GM23338 (cell line): Measurements from ENCODE around the gene SRRD. TPM values are rescaled to one million over a fixed set of nuclear protein-coding genes. Genes with fewer than 3 reads are reported as not detected.

ENCODE experiments used
- ATAC-seq: fragments of 200-7000 bp; cut with Tn5 transposase; 3 replicates; pipeline ENCODE4 v1.9.1; 2020
- DNase-seq: peaks from one replicate; pipeline ENCODE4 v3.0.0-alpha.2; 2015; ENCODE audit warnings: low spot score
- H2AFZ ChIP-seq: fragments of 200-600 bp; sonication (generic); 2 replicates; pipeline ENCODE4 v1.8.0; 2016; ENCODE audit warnings: antibody characterized with exemption, mild to moderate bottlenecking, moderate library complexity
- H3F3A ChIP-seq: fragments of 200-600 bp; sonication (generic); replicated peaks from 2 replicates; pipeline ENCODE4 v1.8.0; 2017; ENCODE audit warnings: antibody characterized with exemption, mixed run types, low read depth
- H3K27ac ChIP-seq: fragments of 200-600 bp; sonication (generic); 2 replicates; pipeline ENCODE4 v1.6.1; 2016; ENCODE audit warnings: low read depth
- H3K27me3 ChIP-seq: fragments of 200-600 bp; sonication (generic); 2 replicates; pipeline ENCODE4 v1.8.0; 2016; ENCODE audit warnings: mild to moderate bottlenecking, mixed run types, moderate library complexity; ENCODE audit not compliant: insufficient read depth
- H3K36me3 ChIP-seq: fragments of 200-600 bp; sonication (generic); 2 replicates; pipeline ENCODE4 v1.8.0; 2016; ENCODE audit warnings: mild to moderate bottlenecking; ENCODE audit not compliant: insufficient read depth
- H3K4me1 ChIP-seq: fragments of 200-600 bp; sonication (generic); 2 replicates; pipeline ENCODE4 v1.8.0; 2016; ENCODE audit warnings: mild to moderate bottlenecking, moderate library complexity; ENCODE audit not compliant: insufficient read depth
- H3K4me2 ChIP-seq: fragments of 200-600 bp; sonication (generic); 2 replicates; pipeline ENCODE4 v1.7.1; 2017; ENCODE audit warnings: mixed run types
- H3K4me3 ChIP-seq: fragments of 200-600 bp; sonication (generic); 2 replicates; pipeline ENCODE4 v1.6.1; 2016; ENCODE audit warnings: mixed run types
- H3K79me2 ChIP-seq: fragments of 200-600 bp; sonication (generic); replicated peaks from 2 replicates; pipeline ENCODE4 v1.8.0; 2017; ENCODE audit warnings: mild to moderate bottlenecking; ENCODE audit not compliant: insufficient read depth
- H3K9me2 ChIP-seq: fragments of 200-600 bp; sonication (generic); 2 replicates; pipeline ENCODE4 v1.8.0; 2017; ENCODE audit not compliant: insufficient read depth
- H4K20me1 ChIP-seq: fragments of 200-600 bp; sonication (generic); replicated peaks from 2 replicates; pipeline ENCODE4 v1.8.0; 2017; ENCODE audit warnings: mild to moderate bottlenecking; ENCODE audit not compliant: insufficient read depth
- H3K27ac Mint-ChIP-seq: 2 replicates; pipeline ENCODE4 v1.8.0; 2020; ENCODE audit warnings: inconsistent platforms, mild to moderate bottlenecking, moderate library complexity, mixed read lengths
- H3K27me3 Mint-ChIP-seq: 3 replicates; pipeline ENCODE4 v1.8.0; 2022; ENCODE audit warnings: low read depth, mild to moderate bottlenecking, moderate library complexity, mixed read lengths, inconsistent platforms; ENCODE audit not compliant: insufficient read depth, poor library complexity
- H3K36me3 Mint-ChIP-seq: 3 replicates; pipeline ENCODE4 v1.8.0; 2021; ENCODE audit warnings: low read depth, mild to moderate bottlenecking, inconsistent platforms, moderate library complexity, mixed read lengths
- H3K4me1 Mint-ChIP-seq: 3 replicates; pipeline ENCODE4 v1.8.0; 2020; ENCODE audit warnings: mild to moderate bottlenecking, inconsistent platforms, mixed read lengths
- H3K4me3 Mint-ChIP-seq: 3 replicates; pipeline ENCODE4 v1.8.0; 2021; ENCODE audit warnings: moderate library complexity, mild to moderate bottlenecking, inconsistent platforms, mixed read lengths
- H3K9me3 Mint-ChIP-seq: 3 replicates; pipeline ENCODE4 v1.8.0; 2020; ENCODE audit warnings: moderate library complexity, mild to moderate bottlenecking, inconsistent platforms, mixed read lengths
- CREB1 ChIP-seq: fragments of 250-450 bp; sonication (Bioruptor Pico); IDR thresholded peaks from 2 replicates; pipeline ENCODE4 v1.5.0; 2020; ENCODE audit warnings: low read depth, mild to moderate bottlenecking, moderate library complexity
- CTCF ChIP-seq, 2 experiments: fragments of 200-600 bp in 1 of 2; sonication (generic) in 1 of 2; conservative IDR thresholded peaks; 2 replicates each; pipeline versions ENCODE4 v1.5.1 to v1.6.1; 2016 to 2017; ENCODE audit warnings: antibody characterized with exemption in 2 of 2, low read depth in 2 of 2, mild to moderate bottlenecking in 2 of 2, moderate library complexity in 1 of 2
- ETS1 ChIP-seq: IDR thresholded peaks from 2 replicates; pipeline ENCODE4 v1.6.1; 2016; ENCODE audit warnings: antibody characterized with exemption
- JUNB ChIP-seq: IDR thresholded peaks from one replicate; pipeline ENCODE4 v1.6.1; 2016; ENCODE audit warnings: antibody characterized with exemption; ENCODE audit not compliant: unreplicated experiment
- NANOG ChIP-seq: IDR thresholded peaks from 2 replicates; pipeline ENCODE4 v1.6.1; 2016; ENCODE audit warnings: antibody characterized with exemption, borderline replicate concordance
- POLR2AphosphoS5 ChIP-seq: IDR thresholded peaks from 2 replicates; pipeline ENCODE4 v1.6.1; 2016; ENCODE audit warnings: antibody characterized with exemption, low read depth
- REST ChIP-seq: IDR thresholded peaks from one replicate; pipeline ENCODE4 v1.6.1; 2018; ENCODE audit warnings: antibody characterized with exemption; ENCODE audit not compliant: unreplicated experiment
- ZNF114 ChIP-seq: fragments of 250-450 bp; sonication (Bioruptor Pico); IDR thresholded peaks from 2 replicates; pipeline ENCODE4 v1.5.0; 2020; ENCODE audit warnings: mild to moderate bottlenecking, moderate library complexity
- ZNF331 ChIP-seq: fragments of 250-450 bp; sonication (Bioruptor Pico); IDR thresholded peaks from 2 replicates; pipeline ENCODE4 v1.5.0; 2020; ENCODE audit warnings: low read depth, mild to moderate bottlenecking, moderate library complexity
- polyA plus RNA-seq: library from polyadenylated mRNA; unstranded; fragments of >200 nt; fragmentation: Nextera tagmentation; extraction: Ambion mirVana; gene quantifications from 2 replicates; pipeline ENCODE4 v1.2.1, GENCODE V29; 2016
- total RNA-seq: library from RNA; depleted of rRNA; stranded (reverse); fragments of >200 nt; shearing (Covaris generic); gene quantifications from 2 replicates; pipeline ENCODE4 v1.2.3, GENCODE V29; 2014

SRRD gene
- total and polyA plus RNA-seq, 2 experiments from 2014 or later: 17.8 to 23.2 TPM

- ATAC-seq (no peak), DNase-seq (no peak)
- Histone ChIP-seq H3K27ac (no peak overlapping the region), H3K27me3 (no peaks in the 10 kb centered on the region), H4K20me1 (peaks cover 8% of the 10 kb centered on the region), H3K36me3 (peaks cover 35% of the 10 kb centered on the region), H3K4me1 (0 out of 2 replicates have a peak, but pooled peaks cover 3% of the 10 kb centered on the region), H2AFZ (no peak overlapping the region), H3K4me3 (no peak overlapping the region), H3K79me2 (peaks cover 21% of the 10 kb centered on the region), H3K4me2 (no peak overlapping the region), H3F3A (peaks cover 18% of the 10 kb centered on the region; the same call in 1 of the 2 replicates), H3K9me2 (no peaks in the 10 kb centered on the region)
- TF ChIP-seq CREB1 (CRISPR knock-in tag) (no peak), ETS1 (no peak), NANOG (no peak), ZNF114 (no peak), ZNF331 (CRISPR knock-in tag) (no peak), CTCF (conservative IDR thresholded peaks at IDR 0.05; ENCODE audit: low read depth in 2 of 2) (no peak), POLR2AphosphoS5 (no peak), JUNB (no peak)
- peaks cover 2% of the 10 kb centered on the region for H3K27me3 Mint-ChIP-seq
- no peaks in the 10 kb centered on the region for H3K9me3 Mint-ChIP-seq
- no peak overlapping the region for H3K4me3 Mint-ChIP-seq
- no peak overlapping the region for H3K27ac Mint-ChIP-seq
- no peaks in the 10 kb centered on the region for H3K4me1 Mint-ChIP-seq
- H3K36me3 Mint-ChIP-seq: peaks cover 51% of the 10 kb centered on the region
These were observed 56.4 kb downstream of the SRRD start for GRCh38 chr22:26540119-26540518.

- H3K4me3 ChIP-seq: no peak overlapping the region
- peaks cover 16% of the 10 kb centered on the region for H4K20me1 ChIP-seq
- H3K79me2 ChIP-seq: peaks cover 32% of the 10 kb centered on the region
- H3F3A ChIP-seq: peaks cover 17% of the 10 kb centered on the region; the same call in 1 of the 2 replicates
- no peak for ATAC-seq
- H3K4me1 ChIP-seq: no peaks in the 10 kb centered on the region
- H3K36me3 ChIP-seq: peaks cover 30% of the 10 kb centered on the region
- peaks cover 2% of the 10 kb centered on the region; the same call in 1 of the 3 replicates for H3K4me1 Mint-ChIP-seq
- no peak overlapping the region for H2AFZ ChIP-seq
- no peaks in the 10 kb centered on the region for H3K27me3 ChIP-seq
- H3K27ac ChIP-seq: no peak overlapping the region
- no peak for DNase-seq
- no peaks in the 10 kb centered on the region for H3K9me3 Mint-ChIP-seq
- H3K4me3 Mint-ChIP-seq: no peak overlapping the region
- peaks cover 46% of the 10 kb centered on the region for H3K36me3 Mint-ChIP-seq
- no peak overlapping the region for H3K4me2 ChIP-seq
- no peaks in the 10 kb centered on the region for H3K27me3 Mint-ChIP-seq
- TF ChIP-seq ZNF331 (CRISPR knock-in tag): no peak
- no peak for TF ChIP-seq ETS1
- no peak for TF ChIP-seq REST
- no peak overlapping the region for H3K27ac Mint-ChIP-seq
- no peaks in the 10 kb centered on the region for H3K9me2 ChIP-seq
These were observed 57.6 kb downstream of the SRRD start for GRCh38 chr22:26541167-26541819.
